H9 (cell line): ENCODE results near the gene XXYLT1. TPM values are rescaled to one million over a fixed set of nuclear protein-coding genes. Genes with fewer than 3 reads are reported as not detected.

Experiments
- DNase-seq: peaks from one replicate; pipeline ENCODE4 v3.0.0-alpha.2; 2017
- H2AFZ ChIP-seq: one replicate; pipeline ENCODE4 v1.6.1; 2013; ENCODE audit warnings: mild to moderate bottlenecking, low read length, control low read depth, moderate library complexity
- H2AK5ac ChIP-seq: 2 replicates; pipeline ENCODE4 v1.6.1; 2013; ENCODE audit warnings: low read length, control low read depth, mixed read lengths; ENCODE audit not compliant: insufficient read length
- H2BK120ac ChIP-seq: one replicate; pipeline ENCODE4 v1.6.1; 2013; ENCODE audit warnings: low read depth, mild to moderate bottlenecking, low read length, control low read depth, inconsistent platforms; ENCODE audit not compliant: poor library complexity, severe bottlenecking
- H2BK12ac ChIP-seq: 2 replicates; pipeline ENCODE4 v1.6.1; 2013; ENCODE audit warnings: low read length, control low read depth, mixed read lengths, low read depth; ENCODE audit not compliant: insufficient read length
- H2BK15ac ChIP-seq: 2 replicates; pipeline ENCODE4 v1.6.1; 2013; ENCODE audit warnings: low read depth, low read length, control low read depth
- H2BK20ac ChIP-seq: one replicate; pipeline ENCODE4 v1.6.1; 2013; ENCODE audit warnings: low read depth, mild to moderate bottlenecking, low read length, control low read depth, inconsistent platforms; ENCODE audit not compliant: poor library complexity, severe bottlenecking
- H2BK5ac ChIP-seq: 2 replicates; pipeline ENCODE4 v1.6.1; 2013; ENCODE audit warnings: low read length, control low read depth, mixed read lengths; ENCODE audit not compliant: insufficient read length
- H3K14ac ChIP-seq: 2 replicates; pipeline ENCODE4 v1.6.1; 2013; ENCODE audit warnings: low read length, control low read depth; ENCODE audit not compliant: insufficient read depth
- H3K18ac ChIP-seq: 2 replicates; pipeline ENCODE4 v1.6.1; 2013; ENCODE audit warnings: low read depth, mild to moderate bottlenecking, mixed read lengths, low read length, control low read depth; ENCODE audit not compliant: insufficient read length
- H3K23ac ChIP-seq: 2 replicates; pipeline ENCODE4 v1.6.1; 2013; ENCODE audit warnings: low read length, control low read depth, mixed read lengths, low read depth; ENCODE audit not compliant: insufficient read length
- H3K23me2 ChIP-seq: 2 replicates; pipeline ENCODE4 v1.6.1; 2013; ENCODE audit warnings: low read depth, mild to moderate bottlenecking, mixed read lengths, low read length, control low read depth; ENCODE audit not compliant: insufficient read length, poor library complexity, severe bottlenecking
- H3K27ac ChIP-seq: 2 replicates; pipeline ENCODE4 v1.5.1; 2013; ENCODE audit warnings: low read length, control low read depth, mixed read lengths, low read depth; ENCODE audit not compliant: insufficient read length
- H3K27me3 ChIP-seq: 2 replicates; pipeline ENCODE4 v1.6.1; 2013; ENCODE audit warnings: low read length, control low read depth, inconsistent platforms; ENCODE audit not compliant: insufficient read depth
- H3K4ac ChIP-seq: 2 replicates; pipeline ENCODE4 v1.6.1; 2013; ENCODE audit warnings: low read depth, mild to moderate bottlenecking, control low read depth, inconsistent platforms, low read length, moderate library complexity
- H3K4me1 ChIP-seq: 2 replicates; pipeline ENCODE4 v1.6.1; 2013; ENCODE audit warnings: low read length, control low read depth, inconsistent platforms; ENCODE audit not compliant: insufficient read depth
- H3K4me2 ChIP-seq: 2 replicates; pipeline ENCODE4 v1.6.1; 2013; ENCODE audit warnings: low read length, control low read depth, mixed read lengths; ENCODE audit not compliant: insufficient read length, insufficient read depth
- H3K56ac ChIP-seq: 2 replicates; pipeline ENCODE4 v1.6.1; 2013; ENCODE audit warnings: low read depth, mild to moderate bottlenecking, mixed read lengths, low read length, control low read depth; ENCODE audit not compliant: insufficient read length
- H3K79me1 ChIP-seq: 2 replicates; pipeline ENCODE4 v1.6.1; 2013; ENCODE audit warnings: low read depth, mild to moderate bottlenecking, moderate library complexity, low read length, control low read depth, inconsistent platforms; ENCODE audit not compliant: insufficient read depth, poor library complexity, severe bottlenecking
- H3K79me2 ChIP-seq: 2 replicates; pipeline ENCODE4 v1.6.1; 2013; ENCODE audit warnings: low read length, control low read depth, inconsistent platforms; ENCODE audit not compliant: insufficient read depth
- H3K9ac ChIP-seq: 2 replicates; pipeline ENCODE4 v1.6.1; 2013; ENCODE audit warnings: low read length, control low read depth, mixed read lengths; ENCODE audit not compliant: insufficient read length; ENCODE audit errors: extremely low read depth
- H3K9me3 ChIP-seq: one replicate; pipeline ENCODE4 v1.6.1; 2013; ENCODE audit warnings: low read depth, low read length, inconsistent platforms; ENCODE audit not compliant: control insufficient read depth
- H3T11ph ChIP-seq: one replicate; pipeline ENCODE4 v1.6.1; 2013; ENCODE audit warnings: mild to moderate bottlenecking, low read length, control low read depth, inconsistent platforms
- H4K20me1 ChIP-seq: one replicate; pipeline ENCODE4 v1.6.1; 2013; ENCODE audit not compliant: control insufficient read depth, insufficient read length, insufficient read depth
- H4K5ac ChIP-seq: 2 replicates; pipeline ENCODE4 v1.6.1; 2013; ENCODE audit warnings: low read depth, mild to moderate bottlenecking, mixed read lengths, low read length, control low read depth; ENCODE audit not compliant: insufficient read length
- H4K8ac ChIP-seq: replicated peaks from 2 replicates; pipeline ENCODE4 v1.6.1; 2013; ENCODE audit warnings: low read length, control low read depth, mixed read lengths, low read depth; ENCODE audit not compliant: insufficient read length
- H4K91ac ChIP-seq: 2 replicates; pipeline ENCODE4 v1.6.1; 2013; ENCODE audit warnings: low read depth, mild to moderate bottlenecking, moderate library complexity, mixed read lengths, low read length, control low read depth; ENCODE audit not compliant: insufficient read length
- H3K27ac Mint-ChIP-seq, 3 experiments: 2 replicates in 2 of 3; 3 replicates in 1 of 3; pipeline ENCODE4 v1.8.0; 2020 to 2021; ENCODE audit warnings: mixed read lengths in 3 of 3, mild to moderate bottlenecking in 1 of 3, moderate library complexity in 1 of 3
- H3K27me3 Mint-ChIP-seq: 2 replicates; pipeline ENCODE4 v1.8.0; 2021; ENCODE audit warnings: low read depth, mild to moderate bottlenecking, moderate library complexity, mixed read lengths
- H3K36me3 Mint-ChIP-seq, 3 experiments: 2 replicates in 2 of 3; 3 replicates in 1 of 3; pipeline ENCODE4 v1.8.0; 2020 to 2021; ENCODE audit warnings: low read depth in 3 of 3, mixed read lengths in 3 of 3; ENCODE audit not compliant: insufficient read depth in 1 of 3
- H3K4me1 Mint-ChIP-seq, 2 experiments: 2 replicates each; pipeline ENCODE4 v1.8.0; 2020; ENCODE audit warnings: mixed read lengths in 2 of 2
- H3K4me3 Mint-ChIP-seq, 2 experiments: 2 replicates in 1 of 2; 3 replicates in 1 of 2; pipeline ENCODE4 v1.8.0; 2020 to 2021; ENCODE audit warnings: mild to moderate bottlenecking in 2 of 2, mixed read lengths in 2 of 2, moderate library complexity in 1 of 2
- H3K9me3 Mint-ChIP-seq, 2 experiments: 2 replicates in 1 of 2; 3 replicates in 1 of 2; pipeline ENCODE4 v1.8.0; 2020; ENCODE audit warnings: mild to moderate bottlenecking in 2 of 2, mixed read lengths in 2 of 2, moderate library complexity in 1 of 2
- CTCF ChIP-seq: fragments of 200-600 bp; sonication (generic); conservative IDR thresholded peaks from 3 replicates; pipeline ENCODE4 v1.8.0; 2021; ENCODE audit warnings: antibody characterized with exemption, mild to moderate bottlenecking
- WGBS: extraction: QIAGEN DNeasy Blood & Tissue Kit; methylation state at CpG from one replicate; pipeline ENCODE4 v1.1.7; 2013; ENCODE audit warnings: missing lambda C conversion rate, low lambda C conversion rate, mixed read lengths; ENCODE audit not compliant: insufficient read length; ENCODE audit errors: extremely low coverage; 5-methylcytosine and 5-hydroxymethylcytosine counted together
- total RNA-seq: library from RNA; stranded (reverse); gene quantifications from 2 replicates; pipeline ENCODE4 v1.2.1, GENCODE V29; 2021

The XXYLT1 gene
- total RNA-seq, 1 experiment from 2014 or later = 22.7 TPM

- Histone ChIP-seq H2AK5ac (no peak overlapping the region), H2BK5ac (no peak overlapping the region), H2BK20ac (no peak overlapping the region), H2BK12ac (no peak overlapping the region), H3K56ac (no peak overlapping the region), H3K4me1 (no peaks in the 10 kb centered on the region), H4K91ac (no peak overlapping the region), H4K20me1 (peaks cover 3% of the 10 kb centered on the region), H3K18ac (no peak overlapping the region), H4K8ac (no peak overlapping the region), H3K27ac (no peak overlapping the region), H2AFZ (no peak overlapping the region), H3K27me3 (no peaks in the 10 kb centered on the region), H3K4me2 (no peak overlapping the region), H3K14ac (no peak overlapping the region), H3K23ac (no peak overlapping the region), H3K23me2 (no peaks in the 10 kb centered on the region), H4K5ac (no peak overlapping the region), H3K9ac (no peak overlapping the region), H2BK15ac (no peak overlapping the region), H3K79me1 (no peaks in the 10 kb centered on the region), H3K9me3 (no peaks in the 10 kb centered on the region), H2BK120ac (no peak overlapping the region), H3K4ac (no peak overlapping the region), H3T11ph (no peak overlapping the region), H3K79me2 (0 out of 2 replicates have a peak, but pooled peaks cover 4% of the 10 kb centered on the region)
- H3K4me3 Mint-ChIP-seq = no peak overlapping the region
- no peaks in the 10 kb centered on the region for H3K27me3 Mint-ChIP-seq
- no CpG with 5 or more reads among the region's 1 CpG for WGBS
- H3K9me3 Mint-ChIP-seq = no peaks in the 10 kb centered on the region
- H3K36me3 Mint-ChIP-seq = no peaks in the 10 kb centered on the region; a peak in 1 of 7 replicates
- no peak overlapping the region for H3K27ac Mint-ChIP-seq
- TF ChIP-seq CTCF = no peak
- H3K4me1 Mint-ChIP-seq = peaks cover 0 to 1% of the 10 kb centered on the region in 2 experiments; a peak in 2 of 4 replicates
- DNase-seq = no peak
These were observed 105.2 kb downstream of the XXYLT1 start for GRCh38 chr3:195165790-195166189.
